GM12874 (cell line): ENCODE data around the gene FUBP1.

ENCODE experiments used
- TF ChIP-seq, protein P1 (sequence below): IDR thresholded peaks from 2 replicates; pipeline ENCODE4 v1.5.1; 2011; ENCODE audit warnings: low read depth, mild to moderate bottlenecking, control low read depth, low read length, moderate library complexity; ENCODE audit not compliant: insufficient read depth

Gene FUBP1

DNA sequence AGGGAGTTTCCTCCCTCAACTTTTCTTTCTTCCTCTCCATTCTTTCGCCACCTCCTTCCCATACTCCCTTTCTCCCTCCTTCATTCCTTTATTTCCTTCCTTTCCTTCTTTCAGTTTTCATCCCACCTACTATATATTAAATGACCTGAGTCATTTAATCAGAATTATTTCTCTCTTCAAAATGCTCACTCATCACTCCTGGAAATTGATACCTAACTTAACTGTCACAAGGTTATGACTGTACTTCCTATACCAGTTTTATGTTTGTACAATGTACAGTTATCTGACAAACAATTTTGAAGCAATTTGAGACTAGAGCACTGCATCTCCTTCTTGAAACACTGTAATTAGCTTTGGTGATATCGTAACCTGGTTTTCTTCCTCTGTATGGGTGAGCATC, 49.1 kb downstream of the FUBP1 start:
- TF ChIP-seq, protein P1, sequence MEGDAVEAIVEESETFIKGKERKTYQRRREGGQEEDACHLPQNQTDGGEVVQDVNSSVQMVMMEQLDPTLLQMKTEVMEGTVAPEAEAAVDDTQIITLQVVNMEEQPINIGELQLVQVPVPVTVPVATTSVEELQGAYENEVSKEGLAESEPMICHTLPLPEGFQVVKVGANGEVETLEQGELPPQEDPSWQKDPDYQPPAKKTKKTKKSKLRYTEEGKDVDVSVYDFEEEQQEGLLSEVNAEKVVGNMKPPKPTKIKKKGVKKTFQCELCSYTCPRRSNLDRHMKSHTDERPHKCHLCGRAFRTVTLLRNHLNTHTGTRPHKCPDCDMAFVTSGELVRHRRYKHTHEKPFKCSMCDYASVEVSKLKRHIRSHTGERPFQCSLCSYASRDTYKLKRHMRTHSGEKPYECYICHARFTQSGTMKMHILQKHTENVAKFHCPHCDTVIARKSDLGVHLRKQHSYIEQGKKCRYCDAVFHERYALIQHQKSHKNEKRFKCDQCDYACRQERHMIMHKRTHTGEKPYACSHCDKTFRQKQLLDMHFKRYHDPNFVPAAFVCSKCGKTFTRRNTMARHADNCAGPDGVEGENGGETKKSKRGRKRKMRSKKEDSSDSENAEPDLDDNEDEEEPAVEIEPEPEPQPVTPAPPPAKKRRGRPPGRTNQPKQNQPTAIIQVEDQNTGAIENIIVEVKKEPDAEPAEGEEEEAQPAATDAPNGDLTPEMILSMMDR: no peak

DNA sequence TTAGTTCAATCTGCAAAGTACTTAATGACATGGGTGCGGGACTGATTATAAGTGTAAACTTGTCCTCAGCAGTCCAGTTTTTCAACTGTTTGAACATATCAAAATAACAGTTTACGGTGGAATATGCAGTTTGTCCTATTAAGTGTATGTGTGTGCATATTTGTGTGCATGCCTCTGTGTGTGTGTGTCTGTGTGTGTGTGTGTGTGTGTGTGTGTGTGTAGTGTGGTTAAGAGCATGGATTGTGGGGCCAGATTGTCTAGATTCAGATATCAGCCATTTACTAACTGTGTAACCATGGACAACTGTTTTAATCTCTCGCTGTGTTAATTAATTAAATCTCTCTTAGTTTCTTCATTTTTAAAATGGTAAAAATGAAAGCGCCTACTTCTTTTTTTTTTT, 51.5 kb downstream of the FUBP1 start:
- TF ChIP-seq, protein P1: no peak

DNA sequence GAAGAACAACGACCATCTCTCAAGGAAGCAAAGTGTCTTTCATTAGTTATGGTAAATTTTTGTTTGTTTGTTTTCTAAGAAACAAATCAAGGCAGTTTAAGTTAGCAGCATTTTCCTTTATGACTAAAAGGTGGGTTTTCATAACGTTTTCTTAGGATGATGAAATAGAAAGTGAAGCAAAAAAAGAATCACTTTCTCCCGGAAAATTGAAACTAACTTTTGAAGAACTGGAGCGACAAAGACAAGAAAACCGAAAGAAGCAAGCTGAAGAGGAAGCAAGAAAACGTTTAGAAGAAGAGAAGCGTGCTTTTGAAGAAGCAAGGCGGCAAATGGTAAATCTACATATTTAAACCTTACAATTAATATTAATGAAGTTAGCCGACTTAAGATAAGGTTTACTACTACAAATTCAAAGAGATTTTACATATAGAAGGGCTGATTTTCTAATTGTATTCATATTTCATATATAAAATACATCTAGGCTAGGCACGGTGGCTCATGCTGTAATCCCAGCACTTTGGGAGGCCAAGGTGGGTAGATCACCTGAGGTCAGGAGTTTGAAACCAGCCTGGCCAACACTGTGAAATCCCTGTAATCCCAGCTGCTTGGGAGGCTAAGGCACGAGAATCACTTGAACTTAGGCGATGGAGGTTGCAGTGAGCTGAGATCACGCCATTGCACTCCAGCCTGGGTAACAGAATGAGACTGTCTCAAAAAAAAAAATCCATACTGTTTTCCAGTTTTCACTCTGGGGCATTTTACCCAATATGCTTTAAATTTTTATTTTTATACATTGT, 52.1 kb downstream of the FUBP1 start:
- TF ChIP-seq, protein P1: no peak

DNA sequence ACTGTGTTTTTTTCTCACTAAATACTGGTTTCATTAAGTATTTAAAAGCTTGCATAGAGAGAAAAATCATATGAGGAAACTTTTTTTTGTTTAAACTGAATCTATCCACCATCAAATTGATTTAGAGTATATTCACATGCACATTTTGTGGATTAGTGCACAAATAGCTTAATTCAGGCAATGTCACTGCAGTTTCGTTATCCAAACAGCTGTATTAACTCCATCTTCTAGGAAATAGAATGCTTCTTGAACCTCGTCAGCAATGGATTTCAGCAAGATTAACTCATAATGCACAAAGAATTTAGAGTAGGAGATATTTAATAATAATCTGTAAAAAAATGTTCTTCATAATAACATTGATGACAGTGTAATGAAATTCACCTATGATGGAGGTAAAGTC, 52.9 kb downstream of the FUBP1 start:
- TF ChIP-seq, protein P1: no peak

DNA sequence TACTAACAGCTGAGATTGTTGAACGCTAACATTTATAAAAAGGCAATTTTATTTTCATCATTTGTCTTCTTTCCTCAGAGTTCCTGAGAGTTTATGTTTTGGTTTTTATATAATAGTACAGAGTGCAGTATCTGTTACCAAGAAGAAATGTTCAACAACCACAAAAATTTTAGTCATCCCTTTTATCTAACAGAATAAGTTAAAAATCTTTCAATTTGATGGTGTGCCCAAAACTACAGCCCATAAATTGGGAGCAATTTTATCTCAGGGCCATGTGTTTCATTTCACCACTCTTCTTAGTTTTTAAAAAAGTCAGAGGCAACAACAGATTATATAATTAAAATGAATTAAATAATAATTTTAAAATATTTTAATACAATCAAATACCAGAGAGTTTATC, 53.4 kb downstream of the FUBP1 start:
- TF ChIP-seq, protein P1: no peak

DNA sequence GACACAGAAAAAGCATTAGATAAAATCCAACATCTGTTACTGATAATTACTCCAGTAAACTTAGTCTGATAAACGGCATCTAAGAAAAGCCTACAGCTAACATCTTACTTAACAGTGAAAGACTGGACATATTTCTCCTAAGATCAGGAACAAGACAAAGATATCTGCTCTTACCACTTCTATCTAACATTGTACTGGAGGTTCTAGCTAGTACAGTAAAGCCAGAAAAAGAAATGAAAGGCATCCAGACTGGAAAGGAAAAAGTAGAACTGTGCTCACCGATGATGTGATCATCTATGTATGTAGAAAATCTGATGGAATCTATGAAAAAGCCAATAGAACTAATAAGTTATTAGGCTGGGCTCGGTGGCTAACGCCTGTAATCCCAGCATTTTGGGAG, 68.8 kb downstream of the FUBP1 start:
- TF ChIP-seq, protein P1: no peak

DNA sequence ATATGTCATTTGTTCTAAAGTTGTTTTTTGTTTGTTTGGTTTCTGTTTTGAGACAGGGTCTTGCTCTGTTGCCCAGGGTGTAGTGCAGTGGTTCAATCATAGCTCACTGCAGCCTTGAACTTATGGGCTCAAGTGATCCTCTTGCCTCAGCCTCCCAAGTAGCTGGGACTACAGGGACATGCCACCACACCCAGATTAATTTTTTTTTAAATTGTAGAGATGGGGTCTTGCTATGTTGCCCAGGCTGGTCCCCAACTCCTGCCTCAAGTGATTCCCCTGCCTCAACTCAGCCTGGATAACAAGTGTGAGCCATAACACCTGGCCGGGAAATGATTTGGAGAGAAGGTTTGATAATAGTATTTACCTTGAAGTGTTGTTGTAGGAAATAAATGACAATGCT, 72.2 kb downstream of the FUBP1 start:
- TF ChIP-seq, protein P1: no peak
